ENCODE results near the gene CDC45.
"Not testable (repeated sequence)": the region's sequence is repeated elsewhere in the genome, so short reads cannot be mapped to it uniquely, and the experiment has no call there.

The CDC45 gene

GRCh38 chr22:19529811-19530210 is 50.1 kb downstream of the CDC45 start:
- no peak overlapping the region for H3K9ac ChIP-seq (ENCODE audit: low read length)
- H3K27me3 ChIP-seq (replicated peaks; ENCODE audit: control insufficient read depth, insufficient read depth, low read length), result peaks cover 18% of the 10 kb centered on the region
- no peak for DNase-seq (ENCODE audit: low read depth)
- no peaks in the 10 kb centered on the region for H3K9me3 ChIP-seq (ENCODE audit: control insufficient read depth, low read length)
- no peak overlapping the region for H3K4me3 ChIP-seq (ENCODE audit: low read length)
- H3K4me1 ChIP-seq (ENCODE audit: control insufficient read depth, insufficient read depth, low read length), result no peaks in the 10 kb centered on the region
- no peaks in the 10 kb centered on the region for H3K36me3 ChIP-seq (ENCODE audit: control insufficient read depth, insufficient read depth, low read length, severe bottlenecking)

GRCh38 chr22:19530751-19531150 is 51.0 kb downstream of the CDC45 start:
- Histone ChIP-seq H3K27me3 (replicated peaks; ENCODE audit: control insufficient read depth, insufficient read depth, low read length) (peaks cover 17% of the 10 kb centered on the region), H3K9me3 (ENCODE audit: control insufficient read depth, low read length) (no peaks in the 10 kb centered on the region), H3K4me3 (ENCODE audit: low read length) (no peak overlapping the region), H3K4me1 (ENCODE audit: control insufficient read depth, insufficient read depth, low read length) (no peaks in the 10 kb centered on the region), H3K36me3 (ENCODE audit: control insufficient read depth, insufficient read depth, low read length, severe bottlenecking) (no peaks in the 10 kb centered on the region), H3K9ac (ENCODE audit: low read length) (no peak overlapping the region)
- no peak for DNase-seq (ENCODE audit: low read depth)

- peaks cover 17% of the 10 kb centered on the region for H3K27me3 ChIP-seq (replicated peaks; ENCODE audit: control insufficient read depth, insufficient read depth, low read length)
- H3K9ac ChIP-seq (ENCODE audit: low read length); H3K36me3 ChIP-seq (ENCODE audit: control insufficient read depth, insufficient read depth, low read length, severe bottlenecking); H3K4me3 ChIP-seq (ENCODE audit: low read length); H3K4me1 ChIP-seq (ENCODE audit: control insufficient read depth, insufficient read depth, low read length); DNase-seq (ENCODE audit: low read depth); H3K9me3 ChIP-seq (ENCODE audit: control insufficient read depth, low read length): not testable (repeated sequence)
These were observed 51.6 kb downstream of the CDC45 start for GRCh38 chr22:19531327-19531726.

- no peak overlapping the region for H3K4me3 ChIP-seq (ENCODE audit: low read length)
- no peak for DNase-seq (ENCODE audit: low read depth)
- no peaks in the 10 kb centered on the region for H3K9me3 ChIP-seq (ENCODE audit: control insufficient read depth, low read length)
- H3K27me3 ChIP-seq (replicated peaks; ENCODE audit: control insufficient read depth, insufficient read depth, low read length), result peaks cover 15% of the 10 kb centered on the region
- H3K4me1 ChIP-seq (ENCODE audit: control insufficient read depth, insufficient read depth, low read length), result no peaks in the 10 kb centered on the region
- H3K9ac ChIP-seq (ENCODE audit: low read length), result no peak overlapping the region
- H3K36me3 ChIP-seq (ENCODE audit: control insufficient read depth, insufficient read depth, low read length, severe bottlenecking), result no peaks in the 10 kb centered on the region
These were observed 53.4 kb downstream of the CDC45 start for GRCh38 chr22:19533049-19533626.

GRCh38 chr22:19533857-19534256 is 54.1 kb downstream of the CDC45 start:
- no peak overlapping the region for H3K4me3 ChIP-seq (ENCODE audit: low read length)
- H3K4me1 ChIP-seq (ENCODE audit: control insufficient read depth, insufficient read depth, low read length), result no peaks in the 10 kb centered on the region
- no peaks in the 10 kb centered on the region for H3K9me3 ChIP-seq (ENCODE audit: control insufficient read depth, low read length)
- no peaks in the 10 kb centered on the region for H3K36me3 ChIP-seq (ENCODE audit: control insufficient read depth, insufficient read depth, low read length, severe bottlenecking)
- no peak overlapping the region for H3K9ac ChIP-seq (ENCODE audit: low read length)
- no peak for DNase-seq (ENCODE audit: low read depth)
- H3K27me3 ChIP-seq (replicated peaks; ENCODE audit: control insufficient read depth, insufficient read depth, low read length), result peaks cover 20% of the 10 kb centered on the region

GRCh38 chr22:19535001-19535400 is 55.3 kb downstream of the CDC45 start:
- no peaks in the 10 kb centered on the region for H3K9me3 ChIP-seq (ENCODE audit: control insufficient read depth, low read length)
- no peak overlapping the region for H3K4me3 ChIP-seq (ENCODE audit: low read length)
- no peaks in the 10 kb centered on the region for H3K36me3 ChIP-seq (ENCODE audit: control insufficient read depth, insufficient read depth, low read length, severe bottlenecking)
- no peak for DNase-seq (ENCODE audit: low read depth)
- no peaks in the 10 kb centered on the region for H3K4me1 ChIP-seq (ENCODE audit: control insufficient read depth, insufficient read depth, low read length)
- peaks cover 20% of the 10 kb centered on the region for H3K27me3 ChIP-seq (replicated peaks; ENCODE audit: control insufficient read depth, insufficient read depth, low read length)
- no peak overlapping the region for H3K9ac ChIP-seq (ENCODE audit: low read length)

GRCh38 chr22:19536564-19536963 is 56.8 kb downstream of the CDC45 start:
- no peak for DNase-seq (ENCODE audit: low read depth)
- Histone ChIP-seq H3K4me3 (ENCODE audit: low read length) (no peak overlapping the region), H3K9me3 (ENCODE audit: control insufficient read depth, low read length) (no peaks in the 10 kb centered on the region), H3K4me1 (ENCODE audit: control insufficient read depth, insufficient read depth, low read length) (no peaks in the 10 kb centered on the region), H3K9ac (ENCODE audit: low read length) (no peak overlapping the region), H3K27me3 (replicated peaks; ENCODE audit: control insufficient read depth, insufficient read depth, low read length) (peaks cover 11% of the 10 kb centered on the region), H3K36me3 (ENCODE audit: control insufficient read depth, insufficient read depth, low read length, severe bottlenecking) (no peaks in the 10 kb centered on the region)

GRCh38 chr22:19537941-19538488 is 58.3 kb downstream of the CDC45 start:
- Histone ChIP-seq H3K27me3 (replicated peaks; ENCODE audit: control insufficient read depth, insufficient read depth, low read length) (peaks cover 11% of the 10 kb centered on the region), H3K4me3 (ENCODE audit: low read length) (no peak overlapping the region), H3K9me3 (ENCODE audit: control insufficient read depth, low read length) (no peaks in the 10 kb centered on the region), H3K4me1 (ENCODE audit: control insufficient read depth, insufficient read depth, low read length) (no peaks in the 10 kb centered on the region), H3K36me3 (ENCODE audit: control insufficient read depth, insufficient read depth, low read length, severe bottlenecking) (no peaks in the 10 kb centered on the region), H3K9ac (ENCODE audit: low read length) (no peak overlapping the region)
- DNase-seq (ENCODE audit: low read depth), result no peak

- Histone ChIP-seq H3K9ac (ENCODE audit: low read length) (no peak overlapping the region), H3K27me3 (replicated peaks; ENCODE audit: control insufficient read depth, insufficient read depth, low read length) (peaks cover 19% of the 10 kb centered on the region), H3K9me3 (ENCODE audit: control insufficient read depth, low read length) (no peaks in the 10 kb centered on the region), H3K4me1 (ENCODE audit: control insufficient read depth, insufficient read depth, low read length) (no peaks in the 10 kb centered on the region), H3K36me3 (ENCODE audit: control insufficient read depth, insufficient read depth, low read length, severe bottlenecking) (no peaks in the 10 kb centered on the region), H3K4me3 (ENCODE audit: low read length) (no peak overlapping the region)
- no peak for DNase-seq (ENCODE audit: low read depth)
These were observed 60.7 kb downstream of the CDC45 start for GRCh38 chr22:19540394-19540793.

GRCh38 chr22:19543970-19544708 is 64.4 kb downstream of the CDC45 start:
- no peak overlapping the region for H3K4me3 ChIP-seq (ENCODE audit: low read length)
- no peaks in the 10 kb centered on the region for H3K4me1 ChIP-seq (ENCODE audit: control insufficient read depth, insufficient read depth, low read length)
- H3K9ac ChIP-seq (ENCODE audit: low read length), result no peak overlapping the region
- no peaks in the 10 kb centered on the region for H3K36me3 ChIP-seq (ENCODE audit: control insufficient read depth, insufficient read depth, low read length, severe bottlenecking)
- no peak for DNase-seq (ENCODE audit: low read depth)
- H3K9me3 ChIP-seq (ENCODE audit: control insufficient read depth, low read length), result no peaks in the 10 kb centered on the region
- peaks cover 24% of the 10 kb centered on the region for H3K27me3 ChIP-seq (replicated peaks; ENCODE audit: control insufficient read depth, insufficient read depth, low read length)

GRCh38 chr22:19545935-19546207 is 66.2 kb downstream of the CDC45 start:
- DNase-seq (ENCODE audit: low read depth), result no peak
- no peak overlapping the region for H3K9ac ChIP-seq (ENCODE audit: low read length)

GRCh38 chr22:19546680-19547079 is 67.0 kb downstream of the CDC45 start:
- H3K27me3 ChIP-seq (replicated peaks; ENCODE audit: control insufficient read depth, insufficient read depth, low read length), result peaks cover 30% of the 10 kb centered on the region

More at GRCh38 chr22:19545935-19546207, 66.2 kb downstream of the CDC45 start:
- Histone ChIP-seq H3K4me1 (ENCODE audit: control insufficient read depth, insufficient read depth, low read length) (no peaks in the 10 kb centered on the region), H3K9me3 (ENCODE audit: control insufficient read depth, low read length) (no peaks in the 10 kb centered on the region), H3K4me3 (ENCODE audit: low read length) (no peak overlapping the region), H3K27me3 (replicated peaks; ENCODE audit: control insufficient read depth, insufficient read depth, low read length) (peaks cover 25% of the 10 kb centered on the region), H3K36me3 (ENCODE audit: control insufficient read depth, insufficient read depth, low read length, severe bottlenecking) (no peaks in the 10 kb centered on the region)

More at GRCh38 chr22:19546680-19547079, 67.0 kb downstream of the CDC45 start:
- Histone ChIP-seq H3K9me3 (ENCODE audit: control insufficient read depth, low read length) (no peaks in the 10 kb centered on the region), H3K4me3 (ENCODE audit: low read length) (no peak overlapping the region), H3K4me1 (ENCODE audit: control insufficient read depth, insufficient read depth, low read length) (no peaks in the 10 kb centered on the region), H3K9ac (ENCODE audit: low read length) (no peak overlapping the region), H3K36me3 (ENCODE audit: control insufficient read depth, insufficient read depth, low read length, severe bottlenecking) (no peaks in the 10 kb centered on the region)
- DNase-seq (ENCODE audit: low read depth), result no peak
